ENCODE data around the gene TEX14. TPM values are rescaled to one million over a fixed set of nuclear protein-coding genes. Genes with fewer than 3 reads are reported as not detected.

The TEX14 gene
- total RNA-seq, 4 donors from 2014 or later = 0.13 TPM; not detected in 3

DNA sequence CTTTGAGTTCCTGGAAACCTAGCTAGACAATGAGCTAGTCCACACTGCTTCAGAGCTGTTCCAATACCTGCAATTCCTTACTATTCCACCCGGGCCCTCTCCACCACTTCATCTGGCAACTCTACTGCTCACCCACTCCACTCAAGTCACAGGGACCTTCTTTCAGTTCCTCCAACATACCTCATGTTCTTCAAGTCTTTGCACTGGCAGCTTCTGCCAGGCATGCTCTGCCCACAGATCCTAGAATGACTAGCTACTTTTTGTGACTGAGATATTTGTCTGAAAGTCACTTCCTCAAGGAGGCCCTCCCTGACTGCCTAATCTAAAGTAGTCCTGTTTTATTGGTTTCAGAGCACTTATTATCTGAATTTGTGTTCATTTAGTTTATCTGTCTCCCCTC is 86.4 kb downstream of the TEX14 start:
- H3K9me3 ChIP-seq = no peaks in the 10 kb centered on the region
- TF ChIP-seq, protein P1, sequence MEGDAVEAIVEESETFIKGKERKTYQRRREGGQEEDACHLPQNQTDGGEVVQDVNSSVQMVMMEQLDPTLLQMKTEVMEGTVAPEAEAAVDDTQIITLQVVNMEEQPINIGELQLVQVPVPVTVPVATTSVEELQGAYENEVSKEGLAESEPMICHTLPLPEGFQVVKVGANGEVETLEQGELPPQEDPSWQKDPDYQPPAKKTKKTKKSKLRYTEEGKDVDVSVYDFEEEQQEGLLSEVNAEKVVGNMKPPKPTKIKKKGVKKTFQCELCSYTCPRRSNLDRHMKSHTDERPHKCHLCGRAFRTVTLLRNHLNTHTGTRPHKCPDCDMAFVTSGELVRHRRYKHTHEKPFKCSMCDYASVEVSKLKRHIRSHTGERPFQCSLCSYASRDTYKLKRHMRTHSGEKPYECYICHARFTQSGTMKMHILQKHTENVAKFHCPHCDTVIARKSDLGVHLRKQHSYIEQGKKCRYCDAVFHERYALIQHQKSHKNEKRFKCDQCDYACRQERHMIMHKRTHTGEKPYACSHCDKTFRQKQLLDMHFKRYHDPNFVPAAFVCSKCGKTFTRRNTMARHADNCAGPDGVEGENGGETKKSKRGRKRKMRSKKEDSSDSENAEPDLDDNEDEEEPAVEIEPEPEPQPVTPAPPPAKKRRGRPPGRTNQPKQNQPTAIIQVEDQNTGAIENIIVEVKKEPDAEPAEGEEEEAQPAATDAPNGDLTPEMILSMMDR (IDR thresholded peaks at IDR 0.05) = no peak
- no peak for TF ChIP-seq POLR2A (IDR thresholded peaks at IDR 0.05)
- no peak overlapping the region for H3K4me3 ChIP-seq
- DNase-seq = no peak
- H3K36me3 ChIP-seq = no peaks in the 10 kb centered on the region
- no peak overlapping the region for H3K27ac ChIP-seq
- H3K27me3 ChIP-seq = no peaks in the 10 kb centered on the region
- no peaks in the 10 kb centered on the region for H3K4me1 ChIP-seq

DNA sequence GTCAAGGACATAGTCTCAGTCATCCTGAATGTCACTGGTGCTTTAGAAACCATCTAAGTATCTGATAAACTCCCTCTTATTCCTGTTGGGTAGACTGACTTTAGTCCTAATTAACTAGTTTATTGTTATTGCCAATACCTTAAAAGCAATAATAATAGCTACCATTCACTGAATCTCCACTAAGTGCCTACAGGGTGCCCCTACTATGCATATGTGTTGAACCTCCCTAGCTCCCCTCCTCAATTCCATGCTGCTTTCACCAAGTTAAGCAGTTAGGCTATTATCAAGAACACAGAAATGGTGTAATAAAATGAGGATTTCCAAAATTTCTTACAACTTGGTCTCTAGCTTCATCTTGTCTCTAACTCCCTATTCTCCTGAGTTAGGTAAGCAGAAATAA is 89.9 kb downstream of the TEX14 start:
- H3K4me3 ChIP-seq = no peak overlapping the region
- no peak for DNase-seq

DNA sequence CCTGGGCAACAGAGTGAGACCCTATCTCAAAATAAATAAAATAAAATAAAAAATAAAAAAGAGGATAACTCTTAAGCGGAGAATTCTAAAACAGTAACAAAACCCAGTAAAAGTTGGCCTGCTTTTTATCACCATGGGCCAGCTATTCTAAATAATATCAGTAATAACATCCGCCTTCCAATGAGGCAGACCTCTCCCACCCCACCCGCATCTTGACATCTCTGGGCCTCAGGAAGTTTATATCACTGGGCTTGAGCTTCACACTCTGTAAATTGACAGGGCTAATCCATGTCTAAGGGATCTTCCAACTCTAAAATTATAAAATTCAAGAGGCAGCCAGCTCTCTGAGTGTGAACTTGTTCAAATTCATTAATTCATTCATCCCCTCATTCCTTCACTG is 94.5 kb downstream of the TEX14 start:
- TF ChIP-seq, protein P1 (IDR thresholded peaks at IDR 0.05) = no peak
- no peak for TF ChIP-seq POLR2A (IDR thresholded peaks at IDR 0.05)
- no peaks in the 10 kb centered on the region for H3K36me3 ChIP-seq
- H3K4me1 ChIP-seq = no peaks in the 10 kb centered on the region
- H3K27me3 ChIP-seq = no peaks in the 10 kb centered on the region
- H3K27ac ChIP-seq = no peak overlapping the region
- no peak overlapping the region for H3K4me3 ChIP-seq
- no peaks in the 10 kb centered on the region for H3K9me3 ChIP-seq
- DNase-seq = no peak

More for the DNA sequence above, 89.9 kb downstream of the TEX14 start:
- H3K4me1 ChIP-seq = no peaks in the 10 kb centered on the region
- TF ChIP-seq POLR2A (IDR thresholded peaks at IDR 0.05) = no peak
- TF ChIP-seq, protein P1 (IDR thresholded peaks at IDR 0.05) = no peak
- no peak overlapping the region for H3K27ac ChIP-seq
- no peaks in the 10 kb centered on the region for H3K36me3 ChIP-seq
- no peaks in the 10 kb centered on the region for H3K27me3 ChIP-seq
- H3K9me3 ChIP-seq = no peaks in the 10 kb centered on the region

DNA sequence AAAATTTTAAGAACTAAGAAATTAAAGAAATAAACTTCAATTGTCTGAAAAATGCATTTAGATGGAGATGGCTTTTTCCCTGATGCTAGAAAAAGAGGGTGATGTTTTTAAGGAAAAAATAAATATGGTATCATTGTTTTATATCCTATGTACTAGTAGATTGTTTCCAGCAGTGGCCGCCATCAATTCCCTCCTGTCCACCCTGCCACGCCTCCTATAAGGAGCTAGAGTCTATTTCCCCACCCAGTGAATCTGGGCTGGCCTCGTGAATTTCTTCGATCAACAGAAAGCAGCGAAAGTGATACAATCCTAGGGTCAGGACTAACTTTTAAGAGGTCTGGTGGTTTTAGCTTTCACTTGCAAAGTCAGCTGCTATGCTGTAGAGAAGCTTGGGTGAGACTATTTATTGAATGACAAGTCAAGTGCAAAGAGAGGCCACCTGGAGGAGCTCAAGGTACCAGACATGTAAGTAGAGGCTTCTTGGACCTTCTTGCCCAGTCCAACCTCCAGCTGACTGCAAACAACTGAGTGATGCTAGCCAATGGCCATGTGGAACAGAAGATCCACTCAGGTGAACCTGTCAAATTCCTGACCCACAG is 96.6 kb downstream of the TEX14 start:
- Histone ChIP-seq H3K27ac (no peak overlapping the region), H3K9me3 (no peaks in the 10 kb centered on the region), H3K4me3 (no peak overlapping the region), H3K4me1 (no peaks in the 10 kb centered on the region), H3K27me3 (no peaks in the 10 kb centered on the region), H3K36me3 (no peaks in the 10 kb centered on the region)
- no peak for TF ChIP-seq POLR2A (IDR thresholded peaks at IDR 0.05)
- TF ChIP-seq, protein P1 (IDR thresholded peaks at IDR 0.05) = no peak
- no peak for DNase-seq

DNA sequence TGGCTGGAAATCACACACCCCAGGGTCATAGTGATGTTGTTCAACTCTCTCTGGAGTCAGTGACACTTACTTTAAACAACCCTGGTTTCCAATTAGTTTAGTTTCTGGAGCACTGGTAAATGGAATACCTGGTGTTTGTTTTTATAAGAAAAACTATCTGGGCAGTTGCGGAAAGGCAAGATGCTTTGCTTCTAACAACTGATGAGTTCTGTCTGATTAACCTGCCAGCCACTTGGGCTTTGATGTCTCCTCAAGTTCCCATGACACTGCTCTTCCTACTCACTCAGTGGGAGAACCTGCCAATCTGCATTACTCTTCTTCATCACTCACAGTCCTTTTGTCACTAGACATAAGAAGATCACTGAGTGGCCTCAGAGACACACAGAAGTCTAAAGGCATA is 98.7 kb downstream of the TEX14 start:
- Histone ChIP-seq H3K27me3 (no peaks in the 10 kb centered on the region), H3K27ac (no peak overlapping the region), H3K4me1 (no peaks in the 10 kb centered on the region), H3K9me3 (no peaks in the 10 kb centered on the region), H3K4me3 (no peak overlapping the region), H3K36me3 (no peaks in the 10 kb centered on the region)
- no peak for DNase-seq
- TF ChIP-seq, protein P1 (IDR thresholded peaks at IDR 0.05) = no peak
- TF ChIP-seq POLR2A (IDR thresholded peaks at IDR 0.05) = no peak

DNA sequence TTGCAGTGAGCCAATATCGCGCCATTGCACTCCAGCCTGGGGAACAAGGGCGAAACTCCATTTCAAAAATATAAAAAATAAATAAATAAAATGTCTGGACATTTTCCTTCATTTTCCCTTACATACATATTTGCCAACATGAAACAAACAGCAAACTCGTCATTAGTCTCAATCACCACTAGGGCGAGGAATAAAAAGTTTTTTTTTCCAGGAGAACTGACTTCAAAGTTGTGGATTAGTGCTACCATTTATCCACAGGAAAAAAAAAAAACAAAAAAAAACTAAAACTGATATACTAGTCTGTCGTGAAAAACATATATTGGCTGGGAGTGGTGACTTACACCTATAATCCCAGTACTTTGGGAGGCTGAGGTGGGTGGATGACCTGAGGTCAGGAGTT is 100.4 kb downstream of the TEX14 start:
- Histone ChIP-seq H3K4me1 (no peaks in the 10 kb centered on the region), H3K9me3 (no peaks in the 10 kb centered on the region), H3K27me3 (no peaks in the 10 kb centered on the region), H3K4me3 (no peak overlapping the region), H3K36me3 (no peaks in the 10 kb centered on the region), H3K27ac (no peak overlapping the region)
- no peak for TF ChIP-seq POLR2A (IDR thresholded peaks at IDR 0.05)
- TF ChIP-seq, protein P1 (IDR thresholded peaks at IDR 0.05) = no peak
- DNase-seq = no peak
